Epithelial cell of proximal tubule (primary cell): ENCODE data around the gene FDXACB1. TPM values are rescaled to one million over a fixed set of nuclear protein-coding genes. Genes with fewer than 3 reads are reported as not detected.

ENCODE experiments used
- DNase-seq: peaks from one replicate; pipeline ENCODE4 v3.0.0-alpha.2; 2011; ENCODE audit warnings: low read depth
- H3K4me3 ChIP-seq: 2 replicates; pipeline ENCODE4 v1.5.1; 2011; ENCODE audit warnings: low read depth, mild to moderate bottlenecking, low read length
- total RNA-seq: library from RNA; depleted of rRNA; stranded (reverse); fragments of >200 nt; gene quantifications from 2 replicates; pipeline ENCODE4 v1.2.3, GENCODE V29; 2015
- TF ChIP-seq, protein P1 (sequence below): conservative IDR thresholded peaks from 2 replicates; pipeline ENCODE4 v1.5.1; 2012; ENCODE audit warnings: low read depth, mild to moderate bottlenecking, low read length

The FDXACB1 gene
- total RNA-seq, 1 donor from 2014 or later: 1.1 TPM

DNA sequence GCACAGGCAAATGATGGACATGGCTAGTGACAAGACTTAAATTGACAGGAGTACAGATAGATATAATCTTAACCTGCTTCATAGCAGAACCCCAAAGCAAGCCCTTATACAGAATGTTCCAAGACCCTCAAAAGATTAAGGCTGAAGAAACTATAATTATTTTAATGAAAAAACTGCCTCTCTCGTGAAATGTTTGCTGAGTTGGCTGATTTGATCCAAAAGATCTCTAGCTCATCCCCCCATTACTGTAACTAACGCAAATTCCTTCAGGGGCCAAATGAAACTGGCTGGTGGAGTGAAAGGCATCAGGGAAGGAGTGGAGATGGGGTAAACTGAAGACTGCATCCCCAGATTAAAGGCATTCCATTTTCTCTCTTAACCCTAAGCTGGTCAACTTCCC is 26.9 kb downstream of the FDXACB1 start:
- no peak overlapping the region for H3K4me3 ChIP-seq
- no peak for DNase-seq
- TF ChIP-seq, protein P1, sequence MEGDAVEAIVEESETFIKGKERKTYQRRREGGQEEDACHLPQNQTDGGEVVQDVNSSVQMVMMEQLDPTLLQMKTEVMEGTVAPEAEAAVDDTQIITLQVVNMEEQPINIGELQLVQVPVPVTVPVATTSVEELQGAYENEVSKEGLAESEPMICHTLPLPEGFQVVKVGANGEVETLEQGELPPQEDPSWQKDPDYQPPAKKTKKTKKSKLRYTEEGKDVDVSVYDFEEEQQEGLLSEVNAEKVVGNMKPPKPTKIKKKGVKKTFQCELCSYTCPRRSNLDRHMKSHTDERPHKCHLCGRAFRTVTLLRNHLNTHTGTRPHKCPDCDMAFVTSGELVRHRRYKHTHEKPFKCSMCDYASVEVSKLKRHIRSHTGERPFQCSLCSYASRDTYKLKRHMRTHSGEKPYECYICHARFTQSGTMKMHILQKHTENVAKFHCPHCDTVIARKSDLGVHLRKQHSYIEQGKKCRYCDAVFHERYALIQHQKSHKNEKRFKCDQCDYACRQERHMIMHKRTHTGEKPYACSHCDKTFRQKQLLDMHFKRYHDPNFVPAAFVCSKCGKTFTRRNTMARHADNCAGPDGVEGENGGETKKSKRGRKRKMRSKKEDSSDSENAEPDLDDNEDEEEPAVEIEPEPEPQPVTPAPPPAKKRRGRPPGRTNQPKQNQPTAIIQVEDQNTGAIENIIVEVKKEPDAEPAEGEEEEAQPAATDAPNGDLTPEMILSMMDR: no peak

DNA sequence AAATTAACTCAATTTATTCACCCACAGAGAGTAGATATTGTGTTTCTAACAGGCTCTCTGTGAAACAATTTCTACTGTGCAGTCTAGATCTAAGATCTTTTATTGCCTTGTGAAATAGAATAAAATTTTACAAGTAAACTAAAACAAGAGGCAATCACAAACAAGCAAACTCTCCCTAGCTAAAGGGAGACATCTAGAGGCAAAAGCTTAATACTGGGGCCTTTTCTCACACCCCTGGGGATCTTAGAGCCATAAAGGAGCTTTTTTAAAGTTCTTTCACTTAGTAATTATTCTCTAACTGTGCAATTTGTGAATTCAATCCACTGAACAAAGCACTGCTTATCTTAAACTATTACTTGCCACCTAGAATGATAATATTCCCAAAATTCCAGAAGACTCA is 27.3 kb downstream of the FDXACB1 start:
- H3K4me3 ChIP-seq: no peak overlapping the region
- TF ChIP-seq, protein P1: peak; percentile 66
- no peak for DNase-seq

- TF ChIP-seq, protein P1: no peak
- H3K4me3 ChIP-seq: no peak overlapping the region
- DNase-seq: no peak
These were observed 27.9 kb downstream of the FDXACB1 start for GRCh38 chr11:111851067-111851466.

DNA sequence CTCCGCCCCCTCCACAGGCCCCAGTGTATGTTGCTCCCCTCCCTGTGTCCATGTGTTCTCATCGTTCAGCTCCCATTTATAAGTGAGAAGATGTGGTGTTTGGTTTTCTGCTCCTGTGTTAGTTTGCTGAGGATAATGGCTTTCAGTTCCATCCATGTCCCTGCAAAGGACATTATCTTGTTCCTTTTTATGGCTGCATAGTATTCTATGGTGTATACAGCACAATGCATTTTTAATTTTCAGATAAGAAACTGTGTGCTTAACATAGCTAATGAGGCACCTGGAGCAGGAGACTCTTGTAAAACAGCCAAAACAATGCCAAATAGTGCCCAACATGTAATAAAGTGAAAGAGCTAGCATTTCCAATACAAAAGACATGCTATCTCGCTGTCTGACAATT is 29.3 kb downstream of the FDXACB1 start:
- DNase-seq: no peak
- H3K4me3 ChIP-seq: no peak overlapping the region
- TF ChIP-seq, protein P1: no peak

- TF ChIP-seq, protein P1: no peak
- DNase-seq: no peak
- no peak overlapping the region for H3K4me3 ChIP-seq
These were observed 32.3 kb downstream of the FDXACB1 start for GRCh38 chr11:111846636-111847035.

DNA sequence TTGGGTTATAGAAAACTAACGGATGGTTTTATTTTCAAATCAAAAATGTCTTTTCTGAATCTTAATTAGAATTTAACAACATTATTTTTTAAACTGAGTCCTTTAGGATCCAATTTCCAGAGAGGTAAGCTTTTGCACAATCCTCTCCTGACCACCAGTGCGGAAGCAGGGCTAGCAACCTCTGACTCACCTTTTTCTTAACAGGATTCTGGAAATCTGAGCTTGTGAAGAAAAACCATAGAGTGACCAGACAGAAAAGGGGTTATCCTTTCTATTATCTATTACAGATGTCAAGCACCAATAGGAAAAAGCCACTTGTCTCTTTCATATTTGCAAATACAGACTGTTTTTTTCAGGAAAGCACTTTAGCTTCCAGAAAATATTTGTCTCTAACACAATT is 32.9 kb downstream of the FDXACB1 start:
- H3K4me3 ChIP-seq: no peak overlapping the region
- TF ChIP-seq, protein P1: no peak
- DNase-seq: no peak

DNA sequence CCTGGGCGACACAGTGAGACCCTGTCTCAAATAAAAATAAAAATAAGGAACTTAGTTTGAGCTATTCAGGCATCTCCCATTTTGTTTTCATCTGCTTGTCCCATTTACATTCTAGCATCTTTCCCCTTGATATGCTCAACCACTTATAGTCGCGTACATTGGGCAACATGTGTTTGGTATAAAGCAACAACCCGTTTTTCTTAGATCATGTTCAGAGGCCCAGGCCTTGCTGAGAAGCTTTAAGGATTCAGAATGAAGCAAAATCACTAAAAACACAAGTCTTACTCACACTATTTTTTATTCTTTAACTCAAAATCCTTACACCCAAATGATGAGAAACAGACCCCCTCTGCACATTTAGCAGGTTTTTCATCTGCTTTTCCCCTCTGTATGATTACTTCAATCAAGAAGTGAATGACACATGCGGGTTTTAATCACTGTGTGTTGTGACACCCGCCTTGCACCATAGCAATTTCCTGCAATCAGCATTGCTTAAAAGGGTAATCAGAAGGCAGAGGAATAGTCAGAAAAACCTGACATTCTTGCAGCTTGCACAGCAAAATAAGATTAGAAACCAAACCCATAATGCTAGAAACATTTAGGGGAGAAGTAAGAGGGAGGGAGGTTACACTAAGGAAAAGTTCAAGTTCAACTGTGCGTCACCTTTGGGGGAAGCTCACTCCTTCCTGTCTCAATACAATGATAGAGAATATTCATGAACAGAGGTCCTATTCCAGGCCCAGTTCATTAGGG is 33.5 kb downstream of the FDXACB1 start:
- DNase-seq: no peak
- TF ChIP-seq, protein P1: no peak
- no peak overlapping the region for H3K4me3 ChIP-seq
